ENCODE data around the gene ICAM5.

DNA sequence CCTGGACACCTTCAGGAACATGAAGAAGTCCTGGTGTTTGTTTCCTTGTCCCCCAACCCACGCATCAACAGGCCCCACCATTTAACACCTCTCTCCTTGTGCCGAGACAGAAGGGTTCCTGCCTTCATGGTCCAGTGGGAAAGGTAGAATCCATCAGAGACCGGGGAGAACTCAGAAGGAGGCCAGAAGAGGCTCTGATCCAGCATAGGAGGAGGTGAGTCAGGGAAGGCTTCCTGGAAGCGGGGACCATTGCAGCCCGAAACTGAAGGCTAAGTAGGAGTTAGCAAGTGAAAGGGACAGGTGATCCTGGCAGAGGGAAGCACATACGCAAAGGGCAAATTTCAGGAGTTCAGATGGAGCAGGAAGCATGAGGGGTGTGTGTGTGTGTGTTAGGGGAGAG is 49.2 kb downstream of the ICAM5 start:
- TF ChIP-seq YY1 (IDR thresholded peaks at IDR 0.05; ENCODE audit: insufficient read depth, insufficient read length) (no peak), ZNF274 (IDR thresholded peaks at IDR 0.05; ENCODE audit: low read depth, low read length) (no peak), SUZ12 (IDR thresholded peaks at IDR 0.05; ENCODE audit: extremely low read depth, insufficient read depth, insufficient read length) (no peak)

Measured in NT2/D1 (cell line).